Suprapubic skin (tissue), 4 donors: ENCODE results near the gene HSPG2.

Experiments
- POLR2A ChIP-seq, 2 donors: fragments of 450-650 bp; IDR thresholded peaks; one replicate each; pipeline ENCODE4 v1.6.1; 2017; ENCODE audit warnings: antibody characterized with exemption in 2 of 2, mild to moderate bottlenecking in 2 of 2, moderate library complexity in 2 of 2
- POLR2AphosphoS5 ChIP-seq, 3 donors: sonication (generic); formaldehyde crosslinking; IDR thresholded peaks; one replicate each; pipeline ENCODE4 v1.6.1; 2017; ENCODE audit warnings: antibody characterized with exemption in 3 of 3
- TF ChIP-seq, protein P1 (sequence below), 2 donors: fragments of 200-600 bp in 1 of 2; fragments of 450-650 bp in 1 of 2; sonication (generic) in 1 of 2; IDR thresholded peaks; one replicate each; pipeline ENCODE4 v1.5.1; 2016 to 2019; ENCODE audit warnings: antibody characterized with exemption in 2 of 2, mild to moderate bottlenecking in 1 of 2, moderate library complexity in 1 of 2

DNA sequence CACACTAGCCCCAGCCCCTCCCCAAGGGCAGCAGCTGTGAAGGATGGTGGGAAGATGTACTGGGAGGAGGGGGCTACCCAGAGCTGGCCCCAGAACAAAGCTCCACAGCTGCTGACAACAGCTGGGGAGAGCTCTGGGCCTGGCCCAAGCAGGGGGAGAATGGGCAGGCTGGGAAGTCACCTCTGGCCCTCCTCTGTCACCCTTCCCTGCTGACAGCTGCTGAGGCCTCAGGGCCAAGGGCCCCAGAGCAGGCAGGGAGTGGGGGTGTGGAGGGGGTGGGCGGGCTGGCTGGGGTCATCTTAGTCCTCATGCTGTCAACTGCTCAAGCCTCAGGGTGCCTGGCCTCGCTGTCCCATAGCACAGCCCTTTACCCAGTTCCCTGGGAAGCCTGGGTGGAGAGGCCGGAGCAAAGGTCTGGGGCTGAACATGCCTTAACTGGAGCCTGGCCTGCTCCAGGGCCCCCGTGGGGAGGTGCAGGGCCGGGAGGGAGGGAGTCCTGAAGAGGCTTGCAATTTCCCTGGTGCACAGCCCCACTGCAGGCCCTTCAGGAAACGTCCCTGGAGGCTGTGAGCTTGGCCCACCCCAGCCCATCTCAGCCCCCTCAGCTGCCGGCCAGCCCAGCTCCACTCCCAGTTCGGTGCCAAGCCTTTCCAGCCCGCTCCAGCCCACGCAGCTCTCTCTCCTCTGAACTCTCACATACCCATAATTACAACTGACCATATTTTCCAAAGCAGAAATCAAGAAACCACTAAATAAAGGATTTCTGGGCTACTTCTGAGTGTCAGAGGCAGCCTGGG, 25.7 kb downstream of the HSPG2 start:
- TF ChIP-seq, protein P1, sequence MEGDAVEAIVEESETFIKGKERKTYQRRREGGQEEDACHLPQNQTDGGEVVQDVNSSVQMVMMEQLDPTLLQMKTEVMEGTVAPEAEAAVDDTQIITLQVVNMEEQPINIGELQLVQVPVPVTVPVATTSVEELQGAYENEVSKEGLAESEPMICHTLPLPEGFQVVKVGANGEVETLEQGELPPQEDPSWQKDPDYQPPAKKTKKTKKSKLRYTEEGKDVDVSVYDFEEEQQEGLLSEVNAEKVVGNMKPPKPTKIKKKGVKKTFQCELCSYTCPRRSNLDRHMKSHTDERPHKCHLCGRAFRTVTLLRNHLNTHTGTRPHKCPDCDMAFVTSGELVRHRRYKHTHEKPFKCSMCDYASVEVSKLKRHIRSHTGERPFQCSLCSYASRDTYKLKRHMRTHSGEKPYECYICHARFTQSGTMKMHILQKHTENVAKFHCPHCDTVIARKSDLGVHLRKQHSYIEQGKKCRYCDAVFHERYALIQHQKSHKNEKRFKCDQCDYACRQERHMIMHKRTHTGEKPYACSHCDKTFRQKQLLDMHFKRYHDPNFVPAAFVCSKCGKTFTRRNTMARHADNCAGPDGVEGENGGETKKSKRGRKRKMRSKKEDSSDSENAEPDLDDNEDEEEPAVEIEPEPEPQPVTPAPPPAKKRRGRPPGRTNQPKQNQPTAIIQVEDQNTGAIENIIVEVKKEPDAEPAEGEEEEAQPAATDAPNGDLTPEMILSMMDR (IDR thresholded peaks at IDR 0.05) = no peak
- TF ChIP-seq POLR2AphosphoS5 (IDR thresholded peaks at IDR 0.05) = no peak
- no peak for TF ChIP-seq POLR2A (IDR thresholded peaks at IDR 0.05)
